ENCODE results near the gene MAPT.

The MAPT gene

GRCh38 chr17:45877467-45877866 is 16.9 kb upstream of the MAPT start:
- TF ChIP-seq CTCF (IDR thresholded peaks at IDR 0.05; ENCODE audit: low read depth, low read length) = no peak
- in situ Hi-C loops (cut with HindIII; ENCODE audit: low sequenced_read_pairs) = no loop called here
- no peak for DNase-seq (ENCODE audit: low read depth, low spot score)
- no peak overlapping the region for H3K4me3 ChIP-seq (ENCODE audit: low read depth, low read length)

- no peak for DNase-seq (ENCODE audit: low read depth, low spot score)
- H3K4me3 ChIP-seq (ENCODE audit: low read depth, low read length) = no peak overlapping the region
- no peak for TF ChIP-seq CTCF (IDR thresholded peaks at IDR 0.05; ENCODE audit: low read depth, low read length)
- in situ Hi-C loops (cut with HindIII; ENCODE audit: low sequenced_read_pairs) = no loop called here
Observed at GRCh38 chr17:45883063-45883462, 11.3 kb upstream of the MAPT start.

- in situ Hi-C loops (cut with HindIII; ENCODE audit: low sequenced_read_pairs) = no loop called here
- DNase-seq (ENCODE audit: low read depth, low spot score) = no peak
- TF ChIP-seq CTCF (IDR thresholded peaks at IDR 0.05; ENCODE audit: low read depth, low read length) = no peak
- H3K4me3 ChIP-seq (ENCODE audit: low read depth, low read length) = no peak overlapping the region
Observed at GRCh38 chr17:45886852-45887251, 7.5 kb upstream of the MAPT start.

- H3K4me3 ChIP-seq (ENCODE audit: low read depth, low read length) = no peak overlapping the region
- DNase-seq (ENCODE audit: low read depth, low spot score) = no peak
- in situ Hi-C loops (cut with HindIII; ENCODE audit: low sequenced_read_pairs) = no loop called here
- no peak for TF ChIP-seq CTCF (IDR thresholded peaks at IDR 0.05; ENCODE audit: low read depth, low read length)
Observed at GRCh38 chr17:45888392-45888791, 6.0 kb upstream of the MAPT start.

- in situ Hi-C loops (cut with HindIII; ENCODE audit: low sequenced_read_pairs) = no loop called here
- DNase-seq (ENCODE audit: low read depth, low spot score) = no peak
- H3K4me3 ChIP-seq (ENCODE audit: low read depth, low read length) = no peak overlapping the region
- TF ChIP-seq CTCF (IDR thresholded peaks at IDR 0.05; ENCODE audit: low read depth, low read length) = no peak
Observed at GRCh38 chr17:45889579-45889978, 4.8 kb upstream of the MAPT start.

- H3K4me3 ChIP-seq (ENCODE audit: low read depth, low read length) = peak overlapping the region; percentile 46
- TF ChIP-seq CTCF (IDR thresholded peaks at IDR 0.05; ENCODE audit: low read depth, low read length) = no peak
- in situ Hi-C loops (cut with HindIII; ENCODE audit: low sequenced_read_pairs) = no loop called here
- no peak for DNase-seq (ENCODE audit: low read depth, low spot score)
Observed at GRCh38 chr17:45893725-45894021, 681 bp upstream of the MAPT start.

GRCh38 chr17:45895304-45895968 is 1.1 kb downstream of the MAPT start:
- peak; percentile 18 for DNase-seq (ENCODE audit: low read depth, low spot score)

More at GRCh38 chr17:45895304-45895968, 1.1 kb downstream of the MAPT start:
- peak; percentile 1 for TF ChIP-seq CTCF (IDR thresholded peaks at IDR 0.05; ENCODE audit: low read depth, low read length)
- in situ Hi-C loops (cut with HindIII; ENCODE audit: low sequenced_read_pairs) = no loop called here
- peak overlapping the region; percentile 51 for H3K4me3 ChIP-seq (ENCODE audit: low read depth, low read length)
